Loucy (cell line): ENCODE results near the gene GAB1.

Experiments
- H2AFZ ChIP-seq: fragments of 200-600 bp; sonication (generic); 2 replicates; pipeline ENCODE4 v1.6.0; 2016; ENCODE audit warnings: antibody characterized with exemption, mild to moderate bottlenecking, low read length, moderate library complexity
- H3F3A ChIP-seq: fragments of 200-600 bp; 2 replicates; pipeline ENCODE4 v1.6.0; 2016; ENCODE audit warnings: antibody characterized with exemption, low read depth, mild to moderate bottlenecking
- H3K27me3 ChIP-seq: fragments of 200-600 bp; sonication (generic); 2 replicates; pipeline ENCODE4 v1.6.1; 2014; ENCODE audit warnings: low read length, mild to moderate bottlenecking; ENCODE audit not compliant: insufficient read depth, poor library complexity, severe bottlenecking
- H3K36me3 ChIP-seq: fragments of 200-600 bp; sonication (generic); 2 replicates; pipeline ENCODE4 v1.6.1; 2016; ENCODE audit warnings: low read length; ENCODE audit not compliant: insufficient read depth
- H3K4me1 ChIP-seq: fragments of 200-600 bp; sonication (generic); 2 replicates; pipeline ENCODE4 v1.5.1; 2014; ENCODE audit warnings: low read length, mild to moderate bottlenecking; ENCODE audit not compliant: insufficient read depth, poor library complexity, severe bottlenecking
- H3K4me2 ChIP-seq: fragments of 200-600 bp; sonication (generic); 2 replicates; pipeline ENCODE4 v1.6.0; 2014; ENCODE audit warnings: antibody characterized with exemption, low read length, low read depth, mild to moderate bottlenecking; ENCODE audit not compliant: poor library complexity, severe bottlenecking
- H3K4me3 ChIP-seq: fragments of 200-600 bp; sonication (generic); 2 replicates; pipeline ENCODE4 v1.5.1; 2014; ENCODE audit warnings: low read length, mild to moderate bottlenecking, mixed read lengths; ENCODE audit not compliant: poor library complexity, severe bottlenecking
- H3K79me2 ChIP-seq: fragments of 200-600 bp; sonication (generic); 2 replicates; pipeline ENCODE4 v1.6.1; 2014; ENCODE audit warnings: low read length; ENCODE audit not compliant: insufficient read depth
- H3K9ac ChIP-seq: fragments of 200-600 bp; sonication (generic); 2 replicates; pipeline ENCODE4 v1.6.0; 2014; ENCODE audit warnings: mild to moderate bottlenecking, low read depth, low read length, moderate library complexity; ENCODE audit not compliant: poor library complexity, severe bottlenecking
- H3K9me2 ChIP-seq: fragments of 200-600 bp; sonication (generic); replicated peaks from 2 replicates; pipeline ENCODE4 v1.6.1; 2016; ENCODE audit warnings: low read depth, low read length, mixed read lengths
- H3K9me3 ChIP-seq: fragments of 200-600 bp; sonication (generic); 2 replicates; pipeline ENCODE4 v1.6.1; 2014; ENCODE audit warnings: mild to moderate bottlenecking, antibody characterized with exemption, low read length, low read depth; ENCODE audit not compliant: insufficient read depth
- H4K20me1 ChIP-seq: fragments of 200-600 bp; sonication (generic); 2 replicates; pipeline ENCODE4 v1.6.0; 2014; ENCODE audit warnings: antibody characterized with exemption, low read length, mild to moderate bottlenecking; ENCODE audit not compliant: insufficient read depth, poor library complexity, severe bottlenecking
- EZH2phosphoT487 ChIP-seq: fragments of 200-600 bp; IDR thresholded peaks from 2 replicates; pipeline ENCODE4 v1.6.1; 2018; ENCODE audit warnings: antibody characterized with exemption, mild to moderate bottlenecking, moderate library complexity, borderline replicate concordance
- TF ChIP-seq, protein P1 (sequence below): fragments of 200-600 bp; sonication (generic); conservative IDR thresholded peaks from 2 replicates; pipeline ENCODE4 v1.5.1; 2014; ENCODE audit warnings: mild to moderate bottlenecking, antibody characterized with exemption, low read length

GAB1 gene

DNA sequence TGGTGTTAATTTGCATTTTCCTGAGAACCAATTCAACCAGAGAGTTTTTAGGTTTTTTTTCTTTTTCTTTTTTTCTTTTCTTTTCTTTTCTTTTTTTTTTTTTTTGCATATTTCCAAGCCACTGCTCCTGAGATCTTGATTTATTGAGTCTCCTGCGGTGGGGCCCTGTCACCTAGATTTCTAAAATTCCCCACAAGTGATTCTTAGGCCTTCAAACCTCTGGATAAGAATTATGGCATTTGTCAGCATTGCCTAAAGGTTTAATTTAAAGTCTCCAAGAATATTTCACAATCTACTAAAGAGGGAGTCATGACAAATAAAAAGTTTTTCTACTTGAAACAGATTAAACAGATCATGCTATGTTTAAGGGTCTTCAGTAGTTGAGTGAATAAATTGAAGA lies 84.9 kb downstream of the GAB1 start:
- no peak for TF ChIP-seq EZH2phosphoT487
- TF ChIP-seq, protein P1, sequence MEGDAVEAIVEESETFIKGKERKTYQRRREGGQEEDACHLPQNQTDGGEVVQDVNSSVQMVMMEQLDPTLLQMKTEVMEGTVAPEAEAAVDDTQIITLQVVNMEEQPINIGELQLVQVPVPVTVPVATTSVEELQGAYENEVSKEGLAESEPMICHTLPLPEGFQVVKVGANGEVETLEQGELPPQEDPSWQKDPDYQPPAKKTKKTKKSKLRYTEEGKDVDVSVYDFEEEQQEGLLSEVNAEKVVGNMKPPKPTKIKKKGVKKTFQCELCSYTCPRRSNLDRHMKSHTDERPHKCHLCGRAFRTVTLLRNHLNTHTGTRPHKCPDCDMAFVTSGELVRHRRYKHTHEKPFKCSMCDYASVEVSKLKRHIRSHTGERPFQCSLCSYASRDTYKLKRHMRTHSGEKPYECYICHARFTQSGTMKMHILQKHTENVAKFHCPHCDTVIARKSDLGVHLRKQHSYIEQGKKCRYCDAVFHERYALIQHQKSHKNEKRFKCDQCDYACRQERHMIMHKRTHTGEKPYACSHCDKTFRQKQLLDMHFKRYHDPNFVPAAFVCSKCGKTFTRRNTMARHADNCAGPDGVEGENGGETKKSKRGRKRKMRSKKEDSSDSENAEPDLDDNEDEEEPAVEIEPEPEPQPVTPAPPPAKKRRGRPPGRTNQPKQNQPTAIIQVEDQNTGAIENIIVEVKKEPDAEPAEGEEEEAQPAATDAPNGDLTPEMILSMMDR = no peak
- Histone ChIP-seq H3K9me3 (no peaks in the 10 kb centered on the region), H3F3A (no peaks in the 10 kb centered on the region), H3K4me1 (peaks cover 43% of the 10 kb centered on the region), H3K36me3 (peaks cover 9% of the 10 kb centered on the region; the same call in 1 of the 2 replicates), H3K4me2 (no peak overlapping the region), H3K79me2 (no peaks in the 10 kb centered on the region), H3K4me3 (no peak overlapping the region), H4K20me1 (no peaks in the 10 kb centered on the region), H3K27me3 (no peaks in the 10 kb centered on the region), H3K9ac (no peak overlapping the region), H3K9me2 (no peaks in the 10 kb centered on the region), H2AFZ (no peak overlapping the region)

DNA sequence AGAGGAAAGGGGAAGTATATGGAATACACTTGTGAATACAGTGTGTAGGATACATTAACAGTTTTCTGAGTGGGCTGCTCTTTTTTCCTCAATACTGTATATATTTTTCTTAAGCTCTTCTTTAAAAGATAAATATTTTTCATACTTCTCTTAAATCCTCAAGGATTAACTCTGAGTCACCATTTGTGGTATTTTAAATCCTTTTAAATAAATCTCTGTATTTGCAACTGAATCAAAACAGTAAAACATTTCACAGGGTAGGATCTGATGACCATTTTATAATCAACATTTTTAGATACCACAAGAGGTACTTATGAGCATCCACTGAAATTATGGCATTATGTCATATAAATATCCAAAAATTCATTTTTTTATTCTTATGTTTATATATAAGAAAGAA lies 87.6 kb downstream of the GAB1 start:
- H3K79me2 ChIP-seq = no peaks in the 10 kb centered on the region

DNA sequence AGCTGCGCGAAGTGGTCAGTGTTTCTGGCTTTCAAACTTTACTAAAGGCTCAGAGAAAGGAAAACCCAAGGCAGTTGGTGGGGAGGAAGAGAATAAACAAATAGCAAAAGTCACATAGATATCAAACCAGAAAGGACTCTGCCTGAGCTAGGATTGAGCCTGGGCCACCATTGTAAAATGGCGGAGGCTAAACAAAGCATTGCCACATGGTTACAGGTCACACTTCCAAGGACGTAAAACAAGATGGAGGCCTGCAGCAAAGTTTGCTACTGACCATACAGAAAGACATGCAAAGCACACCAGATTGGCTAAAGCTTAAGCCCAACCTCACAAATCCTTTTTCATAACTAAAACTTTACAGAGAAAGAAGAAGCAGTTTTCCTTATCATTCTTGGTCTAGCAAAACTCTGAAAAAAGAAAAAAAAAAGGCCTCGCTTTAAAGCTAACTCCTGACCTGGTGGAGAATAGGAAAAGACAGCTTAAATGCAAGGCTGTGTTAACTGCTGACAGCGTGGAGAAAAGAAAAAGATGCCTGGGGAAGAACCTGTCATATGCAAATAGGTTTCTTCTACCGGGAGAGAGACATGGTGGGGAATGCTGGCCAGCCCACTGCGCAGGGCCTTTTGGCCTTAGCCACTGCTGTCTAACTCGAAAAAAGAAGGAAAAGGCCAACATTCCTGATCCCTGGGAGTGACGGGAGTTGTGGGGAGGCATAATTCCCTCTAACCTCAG lies 95.0 kb downstream of the GAB1 start:
- TF ChIP-seq, protein P1 = no peak
- TF ChIP-seq EZH2phosphoT487 = no peak
- H3K9ac ChIP-seq = no peak overlapping the region

More for the DNA sequence above, 87.6 kb downstream of the GAB1 start:
- Histone ChIP-seq H2AFZ (no peak overlapping the region), H3K4me2 (no peak overlapping the region), H3K9me3 (no peaks in the 10 kb centered on the region), H3K36me3 (peaks cover 7% of the 10 kb centered on the region; the same call in 1 of the 2 replicates), H3K27me3 (no peaks in the 10 kb centered on the region), H3K9me2 (no peaks in the 10 kb centered on the region), H3K9ac (no peak overlapping the region), H4K20me1 (no peaks in the 10 kb centered on the region), H3K4me1 (peaks cover 26% of the 10 kb centered on the region), H3F3A (no peaks in the 10 kb centered on the region), H3K4me3 (no peak overlapping the region)
- TF ChIP-seq, protein P1 = no peak
- no peak for TF ChIP-seq EZH2phosphoT487

More for the DNA sequence above, 95.0 kb downstream of the GAB1 start:
- Histone ChIP-seq H3K4me1 (peaks cover 22% of the 10 kb centered on the region), H3F3A (no peaks in the 10 kb centered on the region), H3K36me3 (peaks cover 4% of the 10 kb centered on the region; the same call in 1 of the 2 replicates), H3K9me2 (no peaks in the 10 kb centered on the region), H3K4me3 (no peak overlapping the region), H3K27me3 (no peaks in the 10 kb centered on the region), H3K9me3 (no peaks in the 10 kb centered on the region), H4K20me1 (no peaks in the 10 kb centered on the region), H3K4me2 (no peak overlapping the region), H2AFZ (no peak overlapping the region), H3K79me2 (no peaks in the 10 kb centered on the region)
